Endothelial cell of umbilical vein (primary cell): Measurements from ENCODE around the gene EPYC. TPM values are rescaled to one million over a fixed set of nuclear protein-coding genes. Genes with fewer than 3 reads are reported as not detected.

Experiments
- BruUV-seq: library from RNA; stranded (reverse); fragments of 400-500 nt; replicated peaks from 2 replicates; lab custom pipeline; 2021; lab: Mats Ljungman, UMichigan
- CTCF ChIA-PET: fragments of 300-600, 350-600 bp; sonication (Branson Sonifier 250); formaldehyde crosslinking; loops from one replicate; lab custom pipeline; 2021; ENCODE audit warnings: antibody characterized with exemption, inconsistent platforms; lab: Charles Lee
- POLR2A ChIA-PET: fragments of 300-600, 350-600 bp; sonication (Branson Sonifier 250); formaldehyde crosslinking; loops from one replicate; lab custom pipeline; 2021; ENCODE audit warnings: antibody characterized with exemption, inconsistent platforms; lab: Charles Lee
- DNase-seq: peaks from one replicate; pipeline ENCODE4 v3.0.0-alpha.2; 2011; ENCODE audit warnings: low read depth, low spot score
- FAIRE-seq: peaks from 2 replicates; lab custom pipeline; 2011; peaks lifted over from hg19 to GRCh38; lab: Jason Lieb, UNC
- H2AFZ ChIP-seq: 2 replicates; pipeline ENCODE4 v1.6.0; 2012; ENCODE audit warnings: low read depth, low read length, control low read depth, inconsistent platforms
- H3K27ac ChIP-seq: 2 replicates; pipeline ENCODE4 v1.5.1; 2011; ENCODE audit warnings: low read depth, mild to moderate bottlenecking, control low read depth, low read length, moderate library complexity; ENCODE audit not compliant: insufficient read depth
- H3K27me3 ChIP-seq, 2 experiments: 2 replicates each; pipeline versions ENCODE4 v1.6.0 to v1.6.1; 2011; ENCODE audit warnings: low read length in 2 of 2, mixed read lengths in 1 of 2; ENCODE audit not compliant: control insufficient read depth in 2 of 2, insufficient read depth in 2 of 2
- H3K36me3 ChIP-seq, 2 experiments: 2 replicates in 1 of 2; 3 replicates in 1 of 2; pipeline ENCODE4 v1.5.1; 2011; ENCODE audit warnings: low read length in 2 of 2, mild to moderate bottlenecking in 1 of 2, moderate library complexity in 1 of 2; ENCODE audit not compliant: control insufficient read depth in 2 of 2, insufficient read depth in 2 of 2; ENCODE audit errors: extremely low read depth in 1 of 2
- H3K4me1 ChIP-seq: 3 replicates; pipeline ENCODE4 v1.5.1; 2011; ENCODE audit warnings: mild to moderate bottlenecking, low read length; ENCODE audit not compliant: control insufficient read depth, insufficient read depth; ENCODE audit errors: extremely low read depth
- H3K4me2 ChIP-seq: 2 replicates; pipeline ENCODE4 v1.6.1; 2011; ENCODE audit warnings: low read length, control low read depth, mixed read lengths; ENCODE audit not compliant: insufficient read depth
- H3K4me3 ChIP-seq, 3 experiments: fragments of 200-600 bp in 1 of 3; sonication (generic), shearing (Covaris generic) in 1 of 3; replicated peaks in 1 of 3; 2 replicates each; pipeline ENCODE4 v1.5.1; 2011 to 2016; ENCODE audit warnings: control low read depth in 3 of 3, low read length in 3 of 3, mild to moderate bottlenecking in 2 of 3, inconsistent platforms in 1 of 3, low read depth in 1 of 3, moderate library complexity in 1 of 3; ENCODE audit not compliant: insufficient read depth in 1 of 3
- H3K79me2 ChIP-seq: 2 replicates; pipeline ENCODE4 v1.6.0; 2012; ENCODE audit warnings: low read length, inconsistent platforms; ENCODE audit not compliant: control insufficient read depth, insufficient read depth
- H3K9ac ChIP-seq: replicated peaks from 2 replicates; pipeline ENCODE3; 2011; ENCODE audit warnings: low read length, control low read depth; ENCODE audit not compliant: insufficient read depth; ENCODE audit errors: extremely low read depth
- H3K9me1 ChIP-seq: replicated peaks from 3 replicates; pipeline ENCODE4 v1.6.0; 2011; ENCODE audit warnings: mild to moderate bottlenecking, low read length; ENCODE audit not compliant: control insufficient read depth, insufficient read depth; ENCODE audit errors: extremely low read depth
- H3K9me3 ChIP-seq: replicated peaks from 2 replicates; pipeline ENCODE4 v1.5.1; 2012; ENCODE audit warnings: low read length, inconsistent platforms; ENCODE audit not compliant: control insufficient read depth, insufficient read depth
- H4K20me1 ChIP-seq: replicated peaks from 2 replicates; pipeline ENCODE3; 2011; ENCODE audit warnings: mild to moderate bottlenecking, low read length; ENCODE audit not compliant: control insufficient read depth, insufficient read depth; ENCODE audit errors: extremely low read depth
- EZH2 ChIP-seq: IDR thresholded peaks from 2 replicates; pipeline ENCODE4 v1.6.1; 2012; ENCODE audit warnings: borderline replicate concordance, low read depth, mild to moderate bottlenecking, moderate library complexity, low read length, inconsistent platforms; ENCODE audit not compliant: severe bottlenecking
- FOS ChIP-seq: IDR thresholded peaks from 2 replicates; pipeline ENCODE4 v1.6.1; 2011; ENCODE audit warnings: mild to moderate bottlenecking, low read length, moderate library complexity, borderline replicate concordance; ENCODE audit not compliant: insufficient read depth
- GATA2 ChIP-seq: IDR thresholded peaks from 2 replicates; pipeline ENCODE4 v1.7.0; 2011; ENCODE audit warnings: low read depth, mild to moderate bottlenecking, moderate library complexity, mixed read lengths, low read length; ENCODE audit not compliant: insufficient read length, insufficient read depth
- JUN ChIP-seq: IDR thresholded peaks from 2 replicates; pipeline ENCODE4 v1.6.1; 2011; ENCODE audit warnings: borderline replicate concordance, low read depth; ENCODE audit not compliant: insufficient read length, insufficient read depth
- MAX ChIP-seq: IDR thresholded peaks from 2 replicates; pipeline ENCODE4 v1.6.1; 2011; ENCODE audit not compliant: insufficient read depth, insufficient read length
- MYC ChIP-seq: IDR thresholded peaks from one replicate; pipeline ENCODE4 v1.6.1; 2011; ENCODE audit warnings: mild to moderate bottlenecking, low read depth, low read length
- POLR2A ChIP-seq: IDR thresholded peaks from 2 replicates; pipeline ENCODE4 v1.6.1; 2012; ENCODE audit warnings: low read depth, mild to moderate bottlenecking, control low read depth, low read length
- POLR2AphosphoS5 ChIP-seq: IDR thresholded peaks from 2 replicates; pipeline ENCODE4 v1.6.1; 2012; ENCODE audit warnings: low read depth, mild to moderate bottlenecking, control low read depth, low read length, moderate library complexity; ENCODE audit not compliant: insufficient read depth
- dilution Hi-C: fragments of 300-500 bp; cut with MboI; formaldehyde crosslinking; loops from one replicate; pipeline ENCODE4 v1.15.0; 2019; ENCODE audit warnings: low sequenced_read_pairs; ENCODE audit not compliant: extremely low pct_ligation_motif_present
- intact Hi-C: fragments of 100-400 bp; cut with micrococcal nuclease; formaldehyde crosslinking; loops from one replicate; pipeline ENCODE4 v1.10.0; 2022
- polyA plus RNA-seq, 4 experiments: library from polyadenylated mRNA; depleted of rRNA in 3 of 4; stranded (reverse) in 3 of 4; unstranded in 1 of 4; fragments of >200 nt; gene quantifications; 2 replicates each; pipeline versions ENCODE4 v1.2.1 to v1.2.3, GENCODE V29; 2011 to 2012; ENCODE audit warnings: missing spikeins in 1 of 4
- total RNA-seq: library from RNA; stranded (reverse); gene quantifications from 2 replicates; pipeline ENCODE4 v1.2.3, GENCODE V29; 2021
- TF ChIP-seq, protein P1 (sequence below), 2 donors: IDR thresholded peaks; 1 replicate in 1 of 2; 2 replicates in 1 of 2; pipeline ENCODE4 v1.5.1; 2011; ENCODE audit warnings: low read length in 2 of 2, mild to moderate bottlenecking in 2 of 2, moderate library complexity in 2 of 2, control low read depth in 1 of 2, inconsistent platforms in 1 of 2, low read depth in 1 of 2; ENCODE audit not compliant: insufficient read depth in 1 of 2; ENCODE audit errors: extremely low read depth in 1 of 2

Gene EPYC
- total and polyA plus RNA-seq, 2 donors (not counting 3 experiments of a cell fraction or from before 2014, with no cell fraction given) = not detected

GRCh38 chr12:90936230-90937005, 68.4 kb downstream of the EPYC start:
- Histone ChIP-seq H3K27ac (no peak overlapping the region), H3K4me2 (no peak overlapping the region), H3K79me2 (no peaks in the 10 kb centered on the region), H3K9ac (no peak overlapping the region), H3K4me1 (peaks cover 18% of the 10 kb centered on the region), H4K20me1 (no peaks in the 10 kb centered on the region), H3K9me1 (no peaks in the 10 kb centered on the region), H3K36me3 (no peaks in the 10 kb centered on the region), H3K4me3 (no peak overlapping the region), H2AFZ (no peak overlapping the region), H3K27me3 (no peaks in the 10 kb centered on the region), H3K9me3 (no peaks in the 10 kb centered on the region)
- CTCF ChIA-PET = interaction anchor here (2.1 kb wide), 1 partner anchor 1392 kb away, joined by 5 read pairs; no protein-coding TSS in a partner anchor
- TF ChIP-seq EZH2 = no peak
- no peak for TF ChIP-seq MAX
- TF ChIP-seq GATA2 = no peak
- TF ChIP-seq, protein P1, sequence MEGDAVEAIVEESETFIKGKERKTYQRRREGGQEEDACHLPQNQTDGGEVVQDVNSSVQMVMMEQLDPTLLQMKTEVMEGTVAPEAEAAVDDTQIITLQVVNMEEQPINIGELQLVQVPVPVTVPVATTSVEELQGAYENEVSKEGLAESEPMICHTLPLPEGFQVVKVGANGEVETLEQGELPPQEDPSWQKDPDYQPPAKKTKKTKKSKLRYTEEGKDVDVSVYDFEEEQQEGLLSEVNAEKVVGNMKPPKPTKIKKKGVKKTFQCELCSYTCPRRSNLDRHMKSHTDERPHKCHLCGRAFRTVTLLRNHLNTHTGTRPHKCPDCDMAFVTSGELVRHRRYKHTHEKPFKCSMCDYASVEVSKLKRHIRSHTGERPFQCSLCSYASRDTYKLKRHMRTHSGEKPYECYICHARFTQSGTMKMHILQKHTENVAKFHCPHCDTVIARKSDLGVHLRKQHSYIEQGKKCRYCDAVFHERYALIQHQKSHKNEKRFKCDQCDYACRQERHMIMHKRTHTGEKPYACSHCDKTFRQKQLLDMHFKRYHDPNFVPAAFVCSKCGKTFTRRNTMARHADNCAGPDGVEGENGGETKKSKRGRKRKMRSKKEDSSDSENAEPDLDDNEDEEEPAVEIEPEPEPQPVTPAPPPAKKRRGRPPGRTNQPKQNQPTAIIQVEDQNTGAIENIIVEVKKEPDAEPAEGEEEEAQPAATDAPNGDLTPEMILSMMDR (IDR thresholded peaks at IDR 0.05; ENCODE audit: extremely low read depth in 1 of 2, insufficient read depth in 1 of 2, low read depth in 1 of 2, low read length in 2 of 2) = no peak
- TF ChIP-seq POLR2A = no peak
- TF ChIP-seq JUN = no peak
- no peak for TF ChIP-seq POLR2AphosphoS5
- no peak for TF ChIP-seq MYC
- no peak for TF ChIP-seq FOS
- FAIRE-seq = no peak
- dilution Hi-C loops (no loop called here), intact Hi-C loops (loop anchor here (5.0 kb wide), 2 partner anchors 609 to 989 kb away; no protein-coding TSS in a partner anchor)
- POLR2A ChIA-PET = no interaction called here
- BruUV-seq = no TSS peak
- no peak for DNase-seq
